Liver (tissue), 9 donors: ENCODE data around the gene ZNF746. TPM values are rescaled to one million over a fixed set of nuclear protein-coding genes. Genes with fewer than 3 reads are reported as not detected.

Experiments used
- DNase-seq: peaks from one replicate; pipeline ENCODE4 v3.0.0-alpha.2; 2017; ENCODE audit warnings: low spot score
- H3K27ac ChIP-seq, 2 donors: one replicate each; pipeline ENCODE4 v1.7.0; 2013; ENCODE audit warnings: inconsistent platforms in 2 of 2, low read length in 2 of 2, control low read depth in 1 of 2, low read depth in 1 of 2, mild to moderate bottlenecking in 1 of 2
- H3K27me3 ChIP-seq, 4 donors: one replicate each; pipeline versions ENCODE4 v1.6.1 to v1.7.0; 2013; ENCODE audit warnings: low read length in 3 of 4, inconsistent platforms in 1 of 4, mild to moderate bottlenecking in 1 of 4, moderate library complexity in 1 of 4; ENCODE audit not compliant: control insufficient read depth in 4 of 4, insufficient read depth in 4 of 4
- H3K36me3 ChIP-seq, 4 donors: one replicate each; pipeline versions ENCODE4 v1.6.1 to v1.7.0; 2013; ENCODE audit warnings: low read length in 3 of 4, mild to moderate bottlenecking in 3 of 4, low read depth in 1 of 4, moderate library complexity in 1 of 4; ENCODE audit not compliant: control insufficient read depth in 4 of 4, insufficient read depth in 3 of 4
- H3K4me1 ChIP-seq, 4 donors: one replicate each; pipeline versions ENCODE4 v1.6.1 to v1.7.0; 2013; ENCODE audit warnings: low read length in 3 of 4, mild to moderate bottlenecking in 3 of 4, moderate library complexity in 1 of 4; ENCODE audit not compliant: control insufficient read depth in 4 of 4, insufficient read depth in 4 of 4
- H3K4me3 ChIP-seq, 3 donors: one replicate each; pipeline versions ENCODE4 v1.6.1 to v1.7.0; 2013; ENCODE audit warnings: low read length in 3 of 3, control low read depth in 1 of 3, low read depth in 1 of 3, mild to moderate bottlenecking in 1 of 3
- H3K9ac ChIP-seq, 2 donors: one replicate each; pipeline ENCODE4 v1.7.0; 2013; ENCODE audit warnings: low read length in 2 of 2, mild to moderate bottlenecking in 2 of 2, moderate library complexity in 2 of 2, control low read depth in 1 of 2, low read depth in 1 of 2
- H3K9me3 ChIP-seq, 4 donors: one replicate each; pipeline versions ENCODE4 v1.6.1 to v1.7.0; 2013; ENCODE audit warnings: low read length in 3 of 4; ENCODE audit not compliant: control insufficient read depth in 4 of 4
- CTCF ChIP-seq: fragments of 150-350 bp; IDR thresholded peaks from 2 replicates; pipeline ENCODE4 v1.5.1; 2017; ENCODE audit warnings: improper control_type of control experiment, low read depth, low read length; ENCODE audit not compliant: missing input control
- EGR1 ChIP-seq, 2 donors: IDR thresholded peaks; 2 replicates each; pipeline ENCODE4 v1.6.1; 2016 to 2018; ENCODE audit warnings: antibody characterized with exemption in 2 of 2, low read depth in 2 of 2
- FOXA1 ChIP-seq: IDR thresholded peaks from 2 replicates; pipeline ENCODE4 v1.6.1; 2016; ENCODE audit warnings: antibody characterized with exemption
- JUND ChIP-seq, 2 donors: IDR thresholded peaks; 2 replicates each; pipeline ENCODE4 v1.6.1; 2016; ENCODE audit warnings: antibody characterized with exemption in 2 of 2
- NR2F2 ChIP-seq: IDR thresholded peaks from 2 replicates; pipeline ENCODE4 v1.6.1; 2016; ENCODE audit warnings: antibody characterized with exemption
- RXRA ChIP-seq, 2 donors: IDR thresholded peaks; 2 replicates each; pipeline ENCODE4 v1.6.1; 2017 to 2018; ENCODE audit warnings: antibody characterized with exemption in 2 of 2, mild to moderate bottlenecking in 1 of 2
- SP1 ChIP-seq: IDR thresholded peaks from 2 replicates; pipeline ENCODE4 v1.6.1; 2018; ENCODE audit warnings: antibody characterized with exemption, mild to moderate bottlenecking
- TAF1 ChIP-seq: conservative IDR thresholded peaks from 2 replicates; pipeline ENCODE4 v1.6.1; 2016; ENCODE audit warnings: antibody characterized with exemption, mild to moderate bottlenecking
- YY1 ChIP-seq: IDR thresholded peaks from 2 replicates; pipeline ENCODE4 v1.6.1; 2016; ENCODE audit warnings: antibody characterized with exemption, mild to moderate bottlenecking
- ZBTB33 ChIP-seq: IDR thresholded peaks from 2 replicates; pipeline ENCODE4 v1.6.1; 2016; ENCODE audit warnings: antibody characterized with exemption
- WGBS: extraction: QIAGEN DNeasy Blood & Tissue Kit; methylation state at CpG from one replicate; pipeline ENCODE4 v1.1.7; 2013; 5-methylcytosine and 5-hydroxymethylcytosine counted together
- polyA plus RNA-seq, 2 donors: library from polyadenylated mRNA; stranded (reverse) in 1 of 2; unstranded in 1 of 2; fragments of 200-250 nt in 1 of 2; fragments of >200 nt in 1 of 2; fragmentation: Nextera tagmentation in 1 of 2; extraction: Ambion mirVana in 1 of 2; gene quantifications; one replicate each; pipeline versions ENCODE4 v1.2.1 to v1.2.3, GENCODE V29; 2013 to 2015
- total RNA-seq, 2 donors: library from RNA; depleted of rRNA; stranded (reverse); fragments of >200 nt; gene quantifications; one replicate each; pipeline ENCODE4 v1.2.3, GENCODE V29; 2014
- TF ChIP-seq, protein P1 (sequence below): IDR thresholded peaks from 2 replicates; pipeline ENCODE4 v1.6.1; 2016; ENCODE audit warnings: antibody characterized with exemption
- TF ChIP-seq, protein P2 (sequence below): IDR thresholded peaks from 2 replicates; pipeline ENCODE4 v1.6.1; 2016; ENCODE audit warnings: antibody characterized with exemption, mild to moderate bottlenecking
- donor health status: healthy.
- donor health status: healthy.
- donor health status: healthy.
- donor health status: healthy.
- donor health status: healthy.

Gene ZNF746
- total and polyA plus RNA-seq, 4 donors, result 3.8 to 13.5 (median 9.2) TPM

DNA sequence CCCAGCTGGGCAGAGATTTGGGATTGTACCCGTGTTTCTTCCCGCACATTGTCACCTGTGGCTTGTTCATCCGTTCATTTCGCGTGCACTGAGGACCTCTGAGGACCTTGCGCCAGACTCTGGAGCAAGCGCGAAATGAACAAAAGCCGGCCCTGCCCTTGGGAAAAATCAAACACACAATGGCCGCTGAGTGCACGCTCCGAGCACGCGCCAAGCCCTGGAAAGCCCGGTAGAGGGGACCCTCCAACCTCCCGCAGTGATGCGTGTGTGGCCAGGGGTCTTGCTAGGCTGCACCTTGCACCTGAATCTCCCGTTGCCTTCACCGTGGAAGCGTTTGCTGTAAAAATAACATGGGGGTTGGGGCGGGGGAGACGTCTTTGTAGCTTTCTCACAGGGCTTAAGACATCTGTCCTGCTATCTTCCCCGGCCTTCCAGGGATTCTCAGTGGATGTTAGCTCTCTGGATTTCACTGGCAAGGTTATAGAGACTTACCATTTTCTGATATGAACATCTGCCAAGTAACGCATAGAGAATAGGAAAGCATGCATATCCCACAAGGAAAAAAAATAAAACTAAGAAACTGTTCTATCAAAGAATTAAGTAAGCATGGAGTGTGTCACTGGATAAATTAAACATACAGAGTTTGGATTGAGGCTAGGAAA, 74.0 kb downstream of the ZNF746 start:
- WGBS, result 34% methylated on average over 24 of the region's 24 CpGs
- Histone ChIP-seq H3K27me3 (no peaks in the 10 kb centered on the region), H3K4me1 (peaks cover 5 to 15% (median 10%) of the 10 kb centered on the region in 4 donors), H3K36me3 (no peaks in the 10 kb centered on the region), H3K4me3 (peak overlapping the region in 1 of 3 donors; percentile 59), H3K27ac (no peak overlapping the region), H3K9me3 (no peaks in the 10 kb centered on the region), H3K9ac (no peak overlapping the region)
- no peak for TF ChIP-seq NR2F2
- TF ChIP-seq YY1, result peak; percentile 46
- no peak for DNase-seq

- peak overlapping the region; percentile 35 to 67 (median 59) for H3K4me3 ChIP-seq
- TF ChIP-seq CTCF (no peak), FOXA1 (no peak), SP1 (no peak), RXRA (IDR thresholded peaks at IDR 0.05) (no peak), TAF1 (no peak), EGR1 (IDR thresholded peaks at IDR 0.05; ENCODE audit: low read depth in 2 of 2) (no peak), ZBTB33 (no peak), JUND (IDR thresholded peaks at IDR 0.05) (no peak)
- TF ChIP-seq, protein P1, sequence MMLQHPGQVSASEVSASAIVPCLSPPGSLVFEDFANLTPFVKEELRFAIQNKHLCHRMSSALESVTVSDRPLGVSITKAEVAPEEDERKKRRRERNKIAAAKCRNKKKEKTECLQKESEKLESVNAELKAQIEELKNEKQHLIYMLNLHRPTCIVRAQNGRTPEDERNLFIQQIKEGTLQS, result no peak
- TF ChIP-seq, protein P2, sequence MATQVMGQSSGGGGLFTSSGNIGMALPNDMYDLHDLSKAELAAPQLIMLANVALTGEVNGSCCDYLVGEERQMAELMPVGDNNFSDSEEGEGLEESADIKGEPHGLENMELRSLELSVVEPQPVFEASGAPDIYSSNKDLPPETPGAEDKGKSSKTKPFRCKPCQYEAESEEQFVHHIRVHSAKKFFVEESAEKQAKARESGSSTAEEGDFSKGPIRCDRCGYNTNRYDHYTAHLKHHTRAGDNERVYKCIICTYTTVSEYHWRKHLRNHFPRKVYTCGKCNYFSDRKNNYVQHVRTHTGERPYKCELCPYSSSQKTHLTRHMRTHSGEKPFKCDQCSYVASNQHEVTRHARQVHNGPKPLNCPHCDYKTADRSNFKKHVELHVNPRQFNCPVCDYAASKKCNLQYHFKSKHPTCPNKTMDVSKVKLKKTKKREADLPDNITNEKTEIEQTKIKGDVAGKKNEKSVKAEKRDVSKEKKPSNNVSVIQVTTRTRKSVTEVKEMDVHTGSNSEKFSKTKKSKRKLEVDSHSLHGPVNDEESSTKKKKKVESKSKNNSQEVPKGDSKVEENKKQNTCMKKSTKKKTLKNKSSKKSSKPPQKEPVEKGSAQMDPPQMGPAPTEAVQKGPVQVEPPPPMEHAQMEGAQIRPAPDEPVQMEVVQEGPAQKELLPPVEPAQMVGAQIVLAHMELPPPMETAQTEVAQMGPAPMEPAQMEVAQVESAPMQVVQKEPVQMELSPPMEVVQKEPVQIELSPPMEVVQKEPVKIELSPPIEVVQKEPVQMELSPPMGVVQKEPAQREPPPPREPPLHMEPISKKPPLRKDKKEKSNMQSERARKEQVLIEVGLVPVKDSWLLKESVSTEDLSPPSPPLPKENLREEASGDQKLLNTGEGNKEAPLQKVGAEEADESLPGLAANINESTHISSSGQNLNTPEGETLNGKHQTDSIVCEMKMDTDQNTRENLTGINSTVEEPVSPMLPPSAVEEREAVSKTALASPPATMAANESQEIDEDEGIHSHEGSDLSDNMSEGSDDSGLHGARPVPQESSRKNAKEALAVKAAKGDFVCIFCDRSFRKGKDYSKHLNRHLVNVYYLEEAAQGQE, result no peak
- no peaks in the 10 kb centered on the region for H3K9me3 ChIP-seq
- H3K36me3 ChIP-seq, result no peaks in the 10 kb centered on the region
- no peak overlapping the region for H3K27ac ChIP-seq
- H3K27me3 ChIP-seq, result no peaks in the 10 kb centered on the region
- WGBS, result 2% methylated on average over 35 of the region's 35 CpGs
- peak overlapping the region in 1 of 2 donors; percentile 45 for H3K9ac ChIP-seq
- peaks cover 5 to 15% (median 10%) of the 10 kb centered on the region in 4 donors for H3K4me1 ChIP-seq
- DNase-seq, result no peak
Observed at GRCh38 chr7:149422914-149423301, 74.7 kb downstream of the ZNF746 start.

Other genes starting within 250 kb of the ZNF746 start
- 1 to 10 TPM; 2.0 to 4.3 TPM for gene ZNF783, start 235.6 kb downstream of the ZNF746 start, total RNA-seq
- gene ZNF783, start 235.6 kb downstream of the ZNF746 start, polyA plus RNA-seq, result 1 to 10 TPM; 1.5 to 1.7 TPM
- 1 to 10 TPM; 3.8 to 4.3 TPM for gene ZNF777, start 36.7 kb downstream of the ZNF746 start, total RNA-seq
- 1 to 10 TPM in 1 of 2 donors, under 1 TPM in 1; 0.22 to 5.7 TPM for gene ZNF777, start 36.7 kb downstream of the ZNF746 start, polyA plus RNA-seq